HCT116 (cell line): ENCODE results near the gene ZSWIM6.

ENCODE experiments used
- CTCF ChIP-seq, 3 experiments: fragments of 200-600 bp in 1 of 3; sonication (generic) in 1 of 3; IDR thresholded peaks in 2 of 3; conservative IDR thresholded peaks in 1 of 3; 2 replicates each; pipeline ENCODE4 v1.5.1; 2012 to 2017; ENCODE audit warnings: low read depth in 2 of 3, low read length in 2 of 3, antibody characterized with exemption in 1 of 3, borderline replicate concordance in 1 of 3, control low read depth in 1 of 3, mild to moderate bottlenecking in 1 of 3, mixed read lengths in 1 of 3, mixed run types in 1 of 3, moderate library complexity in 1 of 3; ENCODE audit not compliant: insufficient read depth in 1 of 3
- EGR1 ChIP-seq: IDR thresholded peaks from 2 replicates; pipeline ENCODE4 v1.6.1; 2012; ENCODE audit warnings: low read depth
- EZH2phosphoT487 ChIP-seq: fragments of 200-600 bp; IDR thresholded peaks from 2 replicates; pipeline ENCODE4 v1.6.1; 2018; ENCODE audit warnings: antibody characterized with exemption, borderline replicate concordance
- FOSL1 ChIP-seq: IDR thresholded peaks from 2 replicates; pipeline ENCODE4 v1.6.1; 2012; ENCODE audit warnings: low read depth
- POLR2A ChIP-seq: IDR thresholded peaks from 2 replicates; pipeline ENCODE4 v1.7.0; 2011; ENCODE audit warnings: borderline replicate concordance; ENCODE audit not compliant: insufficient read depth, insufficient read length; ENCODE audit errors: extremely low read depth
- RAD21 ChIP-seq: IDR thresholded peaks from 2 replicates; pipeline ENCODE4 v1.6.1; 2012; ENCODE audit warnings: low read depth, mild to moderate bottlenecking
- ZNF274 ChIP-seq: fragments of 200-500 bp; sonication (Bioruptor generic); IDR thresholded peaks from 2 replicates; pipeline ENCODE4 v1.6.1; 2014; ENCODE audit warnings: mild to moderate bottlenecking, low read depth, low read length, inconsistent platforms
- TF ChIP-seq, protein P1 (sequence below): IDR thresholded peaks from 2 replicates; pipeline ENCODE4 v1.6.1; 2012
- TF ChIP-seq, protein P2 (sequence below): IDR thresholded peaks from 2 replicates; pipeline ENCODE4 v1.6.1; 2012

GRCh38 chr5:61417851-61418250 is 85.8 kb downstream of the ZSWIM6 start:
- TF ChIP-seq POLR2A = no peak
- no peak for TF ChIP-seq CTCF (IDR thresholded peaks at IDR 0.05 in 2 of 3, conservative IDR thresholded peaks at IDR 0.05 in 1 of 3; ENCODE audit: borderline replicate concordance in 1 of 3, insufficient read depth in 1 of 3, low read depth in 2 of 3, low read length in 2 of 3)
- TF ChIP-seq FOSL1 = no peak
- TF ChIP-seq, protein P1, sequence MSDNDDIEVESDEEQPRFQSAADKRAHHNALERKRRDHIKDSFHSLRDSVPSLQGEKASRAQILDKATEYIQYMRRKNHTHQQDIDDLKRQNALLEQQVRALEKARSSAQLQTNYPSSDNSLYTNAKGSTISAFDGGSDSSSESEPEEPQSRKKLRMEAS = no peak
- TF ChIP-seq EGR1 = no peak
- TF ChIP-seq ZNF274 = no peak
- TF ChIP-seq, protein P2, sequence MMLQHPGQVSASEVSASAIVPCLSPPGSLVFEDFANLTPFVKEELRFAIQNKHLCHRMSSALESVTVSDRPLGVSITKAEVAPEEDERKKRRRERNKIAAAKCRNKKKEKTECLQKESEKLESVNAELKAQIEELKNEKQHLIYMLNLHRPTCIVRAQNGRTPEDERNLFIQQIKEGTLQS = no peak
- no peak for TF ChIP-seq RAD21
- TF ChIP-seq EZH2phosphoT487 = no peak
